SK-N-SH treated with all-trans-retinoic acid at 6 μM for 48 hours (cell line): ENCODE results near the gene CAMKMT.

Experiments
- ATAC-seq: fragments of 200-7000 bp; cut with Tn5 transposase; 3 replicates; pipeline ENCODE4 v1.9.1; 2020; ENCODE audit warnings: mild to moderate bottlenecking, moderate library complexity
- ARNTL ChIP-seq: fragments of 450-650 bp; formaldehyde crosslinking; IDR thresholded peaks from 2 replicates; pipeline ENCODE4 v1.5.0; 2020; ENCODE audit warnings: low read depth, mild to moderate bottlenecking, moderate library complexity, borderline replicate concordance
- ESRRG ChIP-seq: fragments of 250-450 bp; sonication (Bioruptor Pico); IDR thresholded peaks from 2 replicates; pipeline ENCODE4 v1.6.1; 2021; ENCODE audit warnings: mild to moderate bottlenecking
- GLIS3 ChIP-seq: fragments of 250-450 bp; sonication (Bioruptor Pico); IDR thresholded peaks from 2 replicates; pipeline ENCODE4 v1.5.0; 2020; ENCODE audit warnings: mild to moderate bottlenecking, moderate library complexity
- OSR1 ChIP-seq: fragments of 250-450 bp; sonication (Bioruptor Pico); IDR thresholded peaks from 2 replicates; pipeline ENCODE4 v1.8.0; 2022; ENCODE audit warnings: moderate library complexity, mild to moderate bottlenecking, inconsistent platforms
- PATZ1 ChIP-seq: fragments of 250-450 bp; sonication (Bioruptor Pico); IDR thresholded peaks from 2 replicates; pipeline ENCODE4 v1.8.0; 2020; ENCODE audit warnings: mild to moderate bottlenecking, moderate library complexity, borderline replicate concordance
- POU6F1 ChIP-seq: fragments of 250-450 bp; sonication (Bioruptor Pico); IDR thresholded peaks from 2 replicates; pipeline ENCODE4 v1.8.0; 2021; ENCODE audit warnings: low read depth, mild to moderate bottlenecking, moderate library complexity, borderline replicate concordance
- RARB ChIP-seq: fragments of 250-450 bp; sonication (Bioruptor Pico); IDR thresholded peaks from 2 replicates; pipeline ENCODE4 v1.8.0; 2021; ENCODE audit warnings: mild to moderate bottlenecking, moderate library complexity
- TCF4 ChIP-seq: fragments of 250-450 bp; sonication (Bioruptor Pico); IDR thresholded peaks from 2 replicates; pipeline ENCODE4 v1.8.0; 2021; ENCODE audit warnings: mild to moderate bottlenecking, moderate library complexity, borderline replicate concordance
- TOX ChIP-seq: fragments of 250-450 bp; sonication (Bioruptor Pico); IDR thresholded peaks from 2 replicates; pipeline ENCODE4 v1.8.0; 2021; ENCODE audit warnings: mild to moderate bottlenecking, moderate library complexity, borderline replicate concordance
- TSHZ2 ChIP-seq: fragments of 250-450 bp; sonication (Bioruptor Pico); IDR thresholded peaks from 2 replicates; pipeline ENCODE4 v1.5.0; 2020; ENCODE audit warnings: mild to moderate bottlenecking, moderate library complexity
- ZC3H10 ChIP-seq: fragments of 250-450 bp; sonication (Bioruptor Pico); IDR thresholded peaks from 2 replicates; pipeline ENCODE4 v1.5.1; 2021; ENCODE audit warnings: mild to moderate bottlenecking, moderate library complexity
- ZFP3 ChIP-seq: fragments of 250-450 bp; sonication (Bioruptor Pico); IDR thresholded peaks from 2 replicates; pipeline ENCODE4 v1.5.0; 2020; ENCODE audit warnings: mild to moderate bottlenecking, moderate library complexity
- ZFP30 ChIP-seq: fragments of 450-650 bp; formaldehyde crosslinking; IDR thresholded peaks from 2 replicates; pipeline ENCODE4 v1.5.0; 2022; ENCODE audit warnings: mild to moderate bottlenecking, moderate library complexity
- ZNF565 ChIP-seq: fragments of 450-650 bp; formaldehyde crosslinking; conservative IDR thresholded peaks from 2 replicates; pipeline ENCODE4 v1.5.0; 2020; ENCODE audit warnings: low read depth, mild to moderate bottlenecking, moderate library complexity
- ZNF70 ChIP-seq: fragments of 450-650 bp; formaldehyde crosslinking; IDR thresholded peaks from 2 replicates; pipeline ENCODE4 v1.5.0; 2020; ENCODE audit warnings: mild to moderate bottlenecking, moderate library complexity
- TF ChIP-seq, protein P1 (sequence below): fragments of 250-450 bp; sonication (Bioruptor Pico); IDR thresholded peaks from 2 replicates; pipeline ENCODE4 v1.5.1; 2020; ENCODE audit warnings: low read depth, mild to moderate bottlenecking, moderate library complexity
- TF ChIP-seq, protein P2 (sequence below): fragments of 250-450 bp; sonication (Bioruptor Pico); IDR thresholded peaks from 2 replicates; pipeline ENCODE4 v1.5.1; 2021; ENCODE audit warnings: mild to moderate bottlenecking, moderate library complexity

CAMKMT gene

GRCh38 chr2:44618251-44619023 is 256.7 kb downstream of the CAMKMT start:
- no peak for ATAC-seq
- no peak for TF ChIP-seq ARNTL (CRISPR knock-in tag)
- TF ChIP-seq POU6F1 (CRISPR knock-in tag): no peak

DNA sequence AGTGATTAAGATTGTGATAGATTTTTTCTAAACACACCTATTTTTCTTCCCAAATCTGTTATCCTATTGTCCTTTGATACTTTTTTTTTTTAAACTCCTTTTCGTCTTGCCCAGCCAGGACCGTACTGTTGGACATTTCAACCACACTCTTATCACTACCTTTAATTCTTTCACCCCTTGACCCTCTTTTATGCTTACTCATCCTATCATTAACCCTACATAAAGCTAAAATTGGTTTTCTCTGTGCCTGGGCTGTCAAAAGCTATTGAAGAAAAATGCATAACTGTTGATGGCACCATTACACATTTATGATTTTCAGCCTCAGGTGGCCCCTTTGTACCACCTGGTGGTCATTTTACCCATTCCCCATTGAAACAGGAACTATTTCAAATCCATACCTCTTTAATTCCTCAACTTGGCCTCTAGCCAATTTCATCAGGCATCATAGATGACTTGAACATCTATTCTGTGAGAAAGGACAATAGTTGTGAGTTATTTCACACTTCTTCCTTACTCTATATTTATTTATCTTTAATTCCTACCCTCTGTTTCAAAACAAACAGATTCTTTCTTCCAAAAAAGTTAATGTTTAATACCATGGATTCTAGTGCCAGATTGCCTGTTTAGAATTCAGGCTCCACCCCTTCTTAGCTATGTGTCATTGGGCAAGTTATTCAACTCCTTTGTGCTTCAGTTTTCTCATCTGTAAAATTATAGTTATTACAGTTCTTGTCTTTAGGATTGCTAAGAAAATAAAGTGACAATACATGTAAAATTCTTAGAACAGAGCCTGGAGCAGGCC is 258.6 kb downstream of the CAMKMT start:
- TF ChIP-seq ZFP30 (CRISPR knock-in tag) (no peak), ESRRG (CRISPR knock-in tag) (no peak), OSR1 (no peak), PATZ1 (CRISPR knock-in tag) (no peak), ZFP3 (no peak), ZC3H10 (no peak), TOX (CRISPR knock-in tag) (no peak), ZNF565 (CRISPR knock-in tag) (no peak), TCF4 (CRISPR knock-in tag) (no peak), ZNF70 (CRISPR knock-in tag) (no peak), GLIS3 (CRISPR knock-in tag) (no peak)
- TF ChIP-seq, protein P1, sequence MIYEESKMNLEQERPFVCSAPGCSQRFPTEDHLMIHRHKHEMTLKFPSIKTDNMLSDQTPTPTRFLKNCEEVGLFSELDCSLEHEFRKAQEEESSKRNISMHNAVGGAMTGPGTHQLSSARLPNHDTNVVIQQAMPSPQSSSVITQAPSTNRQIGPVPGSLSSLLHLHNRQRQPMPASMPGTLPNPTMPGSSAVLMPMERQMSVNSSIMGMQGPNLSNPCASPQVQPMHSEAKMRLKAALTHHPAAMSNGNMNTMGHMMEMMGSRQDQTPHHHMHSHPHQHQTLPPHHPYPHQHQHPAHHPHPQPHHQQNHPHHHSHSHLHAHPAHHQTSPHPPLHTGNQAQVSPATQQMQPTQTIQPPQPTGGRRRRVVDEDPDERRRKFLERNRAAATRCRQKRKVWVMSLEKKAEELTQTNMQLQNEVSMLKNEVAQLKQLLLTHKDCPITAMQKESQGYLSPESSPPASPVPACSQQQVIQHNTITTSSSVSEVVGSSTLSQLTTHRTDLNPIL (CRISPR knock-in tag): no peak
- TF ChIP-seq, protein P2, sequence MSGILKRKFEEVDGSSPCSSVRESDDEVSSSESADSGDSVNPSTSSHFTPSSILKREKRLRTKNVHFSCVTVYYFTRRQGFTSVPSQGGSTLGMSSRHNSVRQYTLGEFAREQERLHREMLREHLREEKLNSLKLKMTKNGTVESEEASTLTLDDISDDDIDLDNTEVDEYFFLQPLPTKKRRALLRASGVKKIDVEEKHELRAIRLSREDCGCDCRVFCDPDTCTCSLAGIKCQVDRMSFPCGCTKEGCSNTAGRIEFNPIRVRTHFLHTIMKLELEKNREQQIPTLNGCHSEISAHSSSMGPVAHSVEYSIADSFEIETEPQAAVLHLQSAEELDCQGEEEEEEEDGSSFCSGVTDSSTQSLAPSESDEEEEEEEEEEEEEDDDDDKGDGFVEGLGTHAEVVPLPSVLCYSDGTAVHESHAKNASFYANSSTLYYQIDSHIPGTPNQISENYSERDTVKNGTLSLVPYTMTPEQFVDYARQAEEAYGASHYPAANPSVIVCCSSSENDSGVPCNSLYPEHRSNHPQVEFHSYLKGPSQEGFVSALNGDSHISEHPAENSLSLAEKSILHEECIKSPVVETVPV: no peak
- ATAC-seq: no peak

- ATAC-seq: 0 out of 3 replicates have a peak, but pooled peaks have one; percentile 39
- no peak for TF ChIP-seq PATZ1 (CRISPR knock-in tag)
- no peak for TF ChIP-seq RARB (CRISPR knock-in tag)
- no peak for TF ChIP-seq TSHZ2 (CRISPR knock-in tag)
- no peak for TF ChIP-seq TCF4 (CRISPR knock-in tag)
- TF ChIP-seq ARNTL (CRISPR knock-in tag): no peak
- no peak for TF ChIP-seq ZNF70 (CRISPR knock-in tag)
- no peak for TF ChIP-seq POU6F1 (CRISPR knock-in tag)
- TF ChIP-seq, protein P1 (CRISPR knock-in tag): no peak
- no peak for TF ChIP-seq TOX (CRISPR knock-in tag)
Observed at GRCh38 chr2:44623622-44624351, 262.0 kb downstream of the CAMKMT start.
